Kidney epithelial cell (primary cell): ENCODE measurements around the gene SOX5. TPM values are rescaled to one million over a fixed set of nuclear protein-coding genes. Genes with fewer than 3 reads are reported as not detected.

Experiments used
- DNase-seq: peaks from one replicate; pipeline ENCODE4 v3.0.0-alpha.2; 2010; ENCODE audit warnings: low read depth
- H3K27me3 ChIP-seq: 2 replicates; pipeline ENCODE4 v1.6.0; 2011; ENCODE audit warnings: low read length; ENCODE audit not compliant: control insufficient read depth, insufficient read depth
- H3K36me3 ChIP-seq: 2 replicates; pipeline ENCODE4 v1.5.1; 2011; ENCODE audit warnings: low read length; ENCODE audit not compliant: control insufficient read depth, insufficient read depth
- H3K4me3 ChIP-seq: 2 replicates; pipeline ENCODE4 v1.5.1; 2011; ENCODE audit warnings: low read depth, mild to moderate bottlenecking, control low read depth, low read length
- CTCF ChIP-seq: IDR thresholded peaks from 2 replicates; pipeline ENCODE4 v1.5.1; 2011; ENCODE audit warnings: mild to moderate bottlenecking, moderate library complexity, low read length, control low read depth, inconsistent platforms; ENCODE audit not compliant: insufficient read depth, poor library complexity, severe bottlenecking
- total RNA-seq: library from RNA; depleted of rRNA; stranded (reverse); fragments of >200 nt; gene quantifications from 2 replicates; pipeline ENCODE4 v1.2.3, GENCODE V29; 2015

SOX5 gene
- total RNA-seq, 1 donor from 2014 or later, result 1.0 TPM

- Histone ChIP-seq H3K36me3 (no peaks in the 10 kb centered on the region), H3K4me3 (no peak overlapping the region), H3K27me3 (no peaks in the 10 kb centered on the region)
- no peak for TF ChIP-seq CTCF
- no peak for DNase-seq
Observed at GRCh38 chr12:23640754-23641153, 308.7 kb downstream of the SOX5 start.

GRCh38 chr12:23634344-23634743, 315.1 kb downstream of the SOX5 start:
- TF ChIP-seq CTCF, result no peak
- Histone ChIP-seq H3K4me3 (no peak overlapping the region), H3K36me3 (no peaks in the 10 kb centered on the region), H3K27me3 (no peaks in the 10 kb centered on the region)
- no peak for DNase-seq

- no peak for TF ChIP-seq CTCF
- H3K27me3 ChIP-seq, result no peaks in the 10 kb centered on the region
- H3K36me3 ChIP-seq, result no peaks in the 10 kb centered on the region
- no peak for DNase-seq
- H3K4me3 ChIP-seq, result no peak overlapping the region
Observed at GRCh38 chr12:23631786-23632377, 317.6 kb downstream of the SOX5 start.

GRCh38 chr12:23630524-23630923, 318.9 kb downstream of the SOX5 start:
- no peaks in the 10 kb centered on the region for H3K27me3 ChIP-seq
- H3K4me3 ChIP-seq, result no peak overlapping the region
- TF ChIP-seq CTCF, result no peak
- no peaks in the 10 kb centered on the region for H3K36me3 ChIP-seq
- DNase-seq, result no peak

GRCh38 chr12:23628806-23629205, 320.7 kb downstream of the SOX5 start:
- no peak for DNase-seq
- TF ChIP-seq CTCF, result no peak
- Histone ChIP-seq H3K4me3 (no peak overlapping the region), H3K27me3 (no peaks in the 10 kb centered on the region), H3K36me3 (no peaks in the 10 kb centered on the region)

GRCh38 chr12:23626791-23627190, 322.7 kb downstream of the SOX5 start:
- Histone ChIP-seq H3K27me3 (no peaks in the 10 kb centered on the region), H3K36me3 (no peaks in the 10 kb centered on the region), H3K4me3 (no peak overlapping the region)
- no peak for TF ChIP-seq CTCF
- DNase-seq, result no peak
